HG02884 (cell line): ENCODE measurements around the gene SESN2.

Source experiments
- ATAC-seq: cut with Tn5 transposase; IDR thresholded peaks from one replicate; pipeline ENCODE4 v1.9.1; 2021; ENCODE audit warnings: mild to moderate bottlenecking, moderate library complexity; ENCODE audit not compliant: unreplicated experiment

SESN2 gene

DNA sequence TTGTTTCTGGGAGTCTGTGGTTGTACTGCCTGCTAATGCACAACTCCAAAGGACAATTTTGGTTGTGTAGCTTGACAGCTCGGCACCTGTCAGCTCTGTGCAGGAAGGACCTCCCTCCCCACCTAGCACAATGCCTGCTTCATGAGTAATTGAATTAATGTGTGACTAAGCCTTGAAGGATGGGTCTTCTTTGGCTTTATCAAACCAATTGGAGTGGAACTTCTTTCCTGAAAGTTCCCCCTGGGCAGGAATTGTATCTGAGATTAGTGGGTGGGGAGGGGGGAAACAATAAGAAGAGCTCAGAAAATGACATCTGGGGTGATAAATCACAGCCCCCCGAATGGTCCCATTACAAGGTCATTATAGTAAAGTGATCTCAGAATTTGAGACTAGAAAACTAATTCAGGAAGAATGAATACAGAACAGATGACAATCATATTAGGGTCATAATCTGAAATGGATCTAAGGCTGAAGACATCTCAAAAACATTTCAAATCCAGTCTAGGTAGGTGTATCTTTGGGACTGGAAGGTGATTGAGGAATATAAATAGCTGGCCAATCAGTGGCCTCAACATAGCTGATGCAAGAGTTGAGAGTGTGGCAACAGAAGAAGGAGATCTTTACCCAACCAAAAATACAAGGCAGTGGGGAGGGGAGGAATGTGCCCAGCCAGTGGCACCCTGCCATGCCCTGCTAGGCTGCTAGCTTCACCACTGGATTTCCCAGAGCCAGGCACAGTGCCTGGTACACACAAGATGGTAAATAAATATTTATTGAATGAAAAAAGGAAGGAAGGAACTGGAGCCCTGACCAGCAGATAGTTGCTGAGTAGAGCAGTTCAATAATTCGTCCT is 10.1 kb upstream of the SESN2 start:
- no peak for ATAC-seq

- no peak for ATAC-seq
Measured at GRCh38 chr1:28249866-28250295, 9.4 kb upstream of the SESN2 start.

DNA sequence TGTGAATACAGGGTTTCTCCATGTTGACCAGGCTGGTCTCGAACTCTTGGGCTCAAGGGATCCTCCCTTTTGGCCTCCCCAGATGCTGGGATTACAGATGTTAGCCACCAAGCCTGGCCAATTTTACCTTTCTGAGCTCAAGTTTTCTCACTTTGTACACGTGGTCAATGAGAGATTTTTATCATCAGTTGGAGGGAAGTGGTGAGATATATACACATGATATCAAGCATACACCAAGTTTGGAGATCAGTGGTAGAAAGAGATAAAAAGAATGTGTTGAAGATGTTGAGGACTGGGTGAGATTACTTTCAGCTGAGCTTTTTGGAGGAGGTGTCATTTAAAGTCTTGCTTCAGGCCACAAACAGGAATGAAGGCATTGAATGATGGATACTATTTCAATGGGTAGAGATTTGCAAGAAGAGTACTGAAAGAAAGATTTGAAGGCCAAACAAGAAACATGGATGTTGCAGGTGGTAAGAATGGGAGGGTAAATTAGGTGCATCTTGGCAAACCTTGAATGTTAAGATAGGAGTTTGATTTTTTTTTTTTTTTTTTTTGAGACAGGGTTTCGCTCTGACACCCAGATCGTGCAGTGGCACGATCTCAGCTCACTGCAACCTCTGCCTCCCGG is 3.0 kb upstream of the SESN2 start:
- ATAC-seq, result no peak

GRCh38 chr1:28257736-28258135 is 1.6 kb upstream of the SESN2 start:
- ATAC-seq, result no peak

DNA sequence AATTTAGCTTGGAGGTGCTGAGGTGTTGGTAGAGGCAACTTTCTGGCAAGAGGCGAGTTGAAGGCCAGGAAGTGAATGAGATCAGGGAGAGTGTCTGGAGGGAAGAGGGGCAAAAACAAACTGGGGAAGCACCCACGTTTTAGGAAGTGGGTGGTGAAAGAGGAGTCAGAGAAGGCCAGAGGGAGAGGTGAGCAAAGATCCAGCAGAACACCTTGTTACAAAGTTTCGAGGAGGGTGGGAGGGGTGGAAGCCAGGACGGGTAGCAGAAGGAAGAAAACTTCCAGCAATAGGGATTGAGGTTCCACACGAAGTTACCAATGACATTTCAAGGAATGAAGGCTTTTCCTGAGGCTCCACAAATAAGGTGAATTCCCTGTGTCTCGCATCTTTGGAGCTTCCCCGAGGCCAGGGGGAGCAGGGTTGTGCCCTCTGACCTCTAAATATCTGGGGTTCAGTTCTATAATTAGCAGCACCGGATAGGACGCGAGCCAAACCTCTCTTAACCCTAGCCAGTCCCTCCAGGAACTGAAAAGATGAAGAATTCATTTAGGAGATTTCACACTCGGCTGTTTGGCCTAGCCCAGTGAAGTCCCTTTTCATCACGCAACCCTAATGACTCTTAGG is 578 bp upstream of the SESN2 start:
- no peak for ATAC-seq

- no peak for ATAC-seq
Measured at GRCh38 chr1:28259934-28260802, 850 bp downstream of the SESN2 start.

- no peak for ATAC-seq
Measured at GRCh38 chr1:28260803-28261174, 1.5 kb downstream of the SESN2 start.

- ATAC-seq, result no peak
Measured at GRCh38 chr1:28264897-28265296, 5.6 kb downstream of the SESN2 start.

DNA sequence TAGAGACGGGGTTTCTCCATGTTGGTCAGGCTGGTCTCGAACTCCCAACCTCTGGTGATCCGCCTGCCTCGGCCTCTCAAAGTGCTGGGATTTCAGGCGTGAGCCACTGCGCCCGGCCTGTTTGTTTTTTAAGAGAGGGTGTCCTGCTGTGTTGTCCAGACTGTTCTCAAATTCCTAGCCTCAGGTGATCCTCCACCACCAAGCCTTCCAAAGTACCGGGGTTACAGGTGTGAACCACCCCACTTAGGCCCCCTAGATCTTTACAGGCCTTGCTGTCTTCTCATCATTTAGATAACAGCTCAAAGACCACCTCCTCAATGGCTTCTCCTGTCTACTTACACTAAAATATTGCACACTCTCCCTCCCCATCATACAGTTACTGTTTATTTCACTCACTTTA is 6.3 kb downstream of the SESN2 start:
- no peak for ATAC-seq

- no peak for ATAC-seq
Measured at GRCh38 chr1:28266920-28267322, 7.6 kb downstream of the SESN2 start.

GRCh38 chr1:28267633-28268032 is 8.3 kb downstream of the SESN2 start:
- ATAC-seq, result no peak

GRCh38 chr1:28269529-28269928 is 10.2 kb downstream of the SESN2 start:
- ATAC-seq, result no peak

DNA sequence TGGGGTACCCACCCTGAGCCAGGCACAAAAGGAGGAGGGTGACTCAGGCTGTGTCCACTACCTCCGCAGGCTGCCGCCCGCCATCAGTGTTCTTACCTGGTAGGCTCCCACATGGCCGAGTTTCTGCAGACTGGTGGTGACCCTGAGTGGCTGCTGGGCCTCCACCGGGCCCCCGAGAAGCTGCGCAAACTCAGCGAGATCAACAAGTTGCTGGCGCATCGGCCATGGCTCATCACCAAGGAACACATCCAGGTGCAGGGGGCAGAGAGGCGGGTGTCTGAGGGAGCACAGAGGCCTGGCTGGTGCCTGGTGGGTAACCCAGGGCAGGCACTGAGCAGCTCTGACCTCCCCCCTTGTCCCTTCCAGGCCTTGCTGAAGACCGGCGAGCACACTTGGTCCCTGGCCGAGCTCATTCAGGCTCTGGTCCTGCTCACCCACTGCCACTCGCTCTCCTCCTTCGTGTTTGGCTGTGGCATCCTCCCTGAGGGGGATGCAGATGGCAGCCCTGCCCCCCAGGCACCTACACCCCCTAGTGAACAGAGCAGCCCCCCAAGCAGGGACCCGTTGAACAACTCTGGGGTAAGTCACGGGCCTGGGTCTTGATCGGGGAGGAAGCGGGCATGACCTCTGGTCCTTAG is 13.0 kb downstream of the SESN2 start:
- no peak for ATAC-seq

- ATAC-seq, result no peak
Measured at GRCh38 chr1:28273216-28273860, 14.0 kb downstream of the SESN2 start.

DNA sequence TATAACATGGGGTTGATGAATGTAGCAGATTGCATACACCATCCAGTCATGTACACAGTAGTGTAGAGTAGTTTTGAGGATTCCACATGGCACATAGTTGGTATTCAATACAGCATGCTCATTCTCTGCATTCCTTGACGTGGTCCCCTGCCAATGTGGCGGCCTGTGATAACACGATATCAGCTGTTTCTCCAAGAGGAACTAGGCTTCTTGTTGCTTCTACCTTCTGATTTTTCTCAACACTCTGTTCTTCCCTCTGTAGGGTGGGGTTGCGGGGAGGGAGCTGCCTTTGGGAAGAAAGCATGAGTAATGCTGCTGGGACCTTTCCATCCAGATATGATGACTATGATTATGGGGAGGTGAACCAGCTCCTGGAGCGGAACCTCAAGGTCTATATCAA is 19.4 kb downstream of the SESN2 start:
- no peak for ATAC-seq

DNA sequence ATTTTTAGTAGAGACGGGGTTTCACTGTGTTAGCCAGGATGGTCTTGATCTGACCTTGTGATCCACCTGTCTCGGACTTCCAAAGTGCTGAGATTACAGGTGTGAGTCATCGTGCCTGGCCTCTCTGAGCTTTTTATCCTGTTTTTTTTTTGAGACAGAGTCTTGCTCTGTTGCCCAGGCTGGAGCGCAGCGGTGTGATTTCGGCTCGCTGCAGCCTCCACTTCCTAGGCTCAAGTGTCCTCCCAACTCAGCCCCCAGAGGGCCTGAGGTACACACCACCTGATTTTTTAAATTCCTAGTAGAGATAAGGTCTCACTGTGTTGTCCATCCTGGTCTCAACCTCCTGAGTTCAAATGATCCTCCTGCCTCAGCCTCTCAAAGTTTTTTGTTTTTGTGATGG is 20.4 kb downstream of the SESN2 start:
- ATAC-seq, result no peak

GRCh38 chr1:28280501-28280900 is 21.2 kb downstream of the SESN2 start:
- ATAC-seq, result no peak

DNA sequence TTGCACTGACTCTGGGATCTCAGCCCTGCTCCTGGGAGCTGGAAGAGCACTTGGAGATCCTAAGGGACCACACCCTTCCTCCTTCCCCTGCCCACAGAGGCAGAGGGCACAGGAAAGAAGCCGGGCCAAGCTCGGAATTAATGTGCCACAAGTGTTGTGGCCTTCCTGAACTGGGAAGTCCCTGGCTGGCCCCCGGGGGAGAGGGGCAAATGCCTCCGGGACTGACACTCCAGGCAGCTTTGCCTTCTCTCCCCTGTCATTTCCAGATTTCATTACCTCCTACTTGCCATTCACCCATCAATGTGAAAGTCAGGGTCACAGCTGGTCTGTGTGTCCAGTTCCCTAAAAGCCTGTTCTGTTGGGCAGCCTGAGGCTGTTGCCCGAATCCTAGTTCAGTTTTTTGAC is 21.7 kb downstream of the SESN2 start:
- ATAC-seq, result no peak

DNA sequence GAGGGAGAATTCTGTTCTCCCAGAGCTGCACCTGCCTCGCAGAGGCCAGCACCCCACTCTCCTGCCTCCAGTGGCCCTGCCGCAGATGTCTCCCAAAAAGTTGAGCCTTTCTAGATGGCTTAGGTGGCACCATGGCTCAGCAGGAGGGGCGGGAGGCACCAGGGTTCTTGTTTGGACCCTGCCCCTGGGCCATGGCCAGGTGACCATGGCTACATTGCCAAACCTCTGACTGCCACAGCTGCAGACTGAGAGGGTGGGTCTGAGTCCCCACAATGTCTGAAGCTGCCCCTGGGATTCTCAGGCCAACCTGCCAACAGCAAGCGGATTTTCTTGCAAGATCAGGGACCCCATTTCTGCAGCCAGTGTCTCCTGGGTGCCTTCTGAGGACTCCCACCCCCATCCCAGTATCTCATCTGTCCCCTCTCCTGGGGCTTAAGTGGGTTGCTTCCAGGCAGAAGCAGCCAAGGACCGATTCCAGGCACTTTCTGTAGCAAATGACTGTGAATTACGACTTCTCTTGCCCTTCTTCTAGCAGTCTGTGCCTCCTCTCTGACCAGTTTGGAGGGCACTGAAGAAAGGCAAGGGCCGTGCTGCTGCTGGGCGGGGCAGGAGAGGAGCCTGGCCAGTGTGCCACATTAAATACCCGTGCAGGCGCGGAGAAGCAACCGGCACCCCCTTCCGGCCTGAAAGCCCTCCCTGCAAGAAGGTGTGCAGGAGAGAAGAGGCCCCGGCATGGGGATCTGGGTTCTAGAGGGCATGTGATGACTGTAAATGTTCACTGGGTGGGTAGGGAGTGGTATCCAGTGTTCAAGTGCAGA is 22.5 kb downstream of the SESN2 start:
- ATAC-seq, result no peak
